ENCODE data around the gene RPLP2. TPM values are rescaled to one million over a fixed set of nuclear protein-coding genes. Genes with fewer than 3 reads are reported as not detected.

RPLP2 gene
- total RNA-seq, 1 donor from 2014 or later: 663 TPM

- DNase-seq (ENCODE audit: low read depth): no peak
- H3K4me3 ChIP-seq (ENCODE audit: low read depth, low read length): peak overlapping the region; percentile 59
- no peak for TF ChIP-seq CTCF (conservative IDR thresholded peaks at IDR 0.05; ENCODE audit: low read depth, low read length)
Measured at GRCh38 chr11:831118-831864, 21.5 kb downstream of the RPLP2 start.

- DNase-seq (ENCODE audit: low read depth): no peak
- no peak for TF ChIP-seq CTCF (conservative IDR thresholded peaks at IDR 0.05; ENCODE audit: low read depth, low read length)
- peak overlapping the region; percentile 59 for H3K4me3 ChIP-seq (ENCODE audit: low read depth, low read length)
Measured at GRCh38 chr11:831961-832528, 22.3 kb downstream of the RPLP2 start.

GRCh38 chr11:832529-833113 lies 22.9 kb downstream of the RPLP2 start, which contains the start of gene CD151:
TSS of gene CD151 (plus strand) at chr11:832952. CDS start at chr11:836070, 3,118 bp downstream.
- no peak for TF ChIP-seq CTCF (conservative IDR thresholded peaks at IDR 0.05; ENCODE audit: low read depth, low read length)
- DNase-seq (ENCODE audit: low read depth): no peak
- peak within 1 kb of the TSS; percentile 72 for H3K4me3 ChIP-seq (ENCODE audit: low read depth, low read length)

GRCh38 chr11:833114-833791 lies 23.5 kb downstream of the RPLP2 start:
- no peak for TF ChIP-seq CTCF (conservative IDR thresholded peaks at IDR 0.05; ENCODE audit: low read depth, low read length)
- H3K4me3 ChIP-seq (ENCODE audit: low read depth, low read length): peak overlapping the region; percentile 72
- no peak for DNase-seq (ENCODE audit: low read depth)

- H3K4me3 ChIP-seq (ENCODE audit: low read depth, low read length): peak overlapping the region; percentile 72
- no peak for DNase-seq (ENCODE audit: low read depth)
- TF ChIP-seq CTCF (conservative IDR thresholded peaks at IDR 0.05; ENCODE audit: low read depth, low read length): no peak
Measured at GRCh38 chr11:833849-834311, 24.1 kb downstream of the RPLP2 start.

GRCh38 chr11:834371-835316 lies 24.9 kb downstream of the RPLP2 start:
- TF ChIP-seq CTCF (conservative IDR thresholded peaks at IDR 0.05; ENCODE audit: low read depth, low read length): no peak
- H3K4me3 ChIP-seq (ENCODE audit: low read depth, low read length): peak overlapping the region; percentile 72
- no peak for DNase-seq (ENCODE audit: low read depth)
